Hepatocyte (in vitro differentiated cells): ENCODE data around the gene PDZRN4.

ENCODE experiments used
- EZH2 ChIP-seq: fragments of 200-600 bp; sonication (generic); IDR thresholded peaks from 2 replicates; pipeline ENCODE4 v1.6.1; 2016; ENCODE audit warnings: antibody characterized with exemption, mild to moderate bottlenecking, borderline replicate concordance
- TF ChIP-seq, protein P1 (sequence below): fragments of 200-600 bp; sonication (generic); IDR thresholded peaks from 2 replicates; pipeline ENCODE4 v1.5.1; 2016; ENCODE audit warnings: antibody characterized with exemption, mild to moderate bottlenecking; ENCODE audit not compliant: poor library complexity

GRCh38 chr12:41220931-41221330 lies 32.8 kb downstream of the PDZRN4 start:
- TF ChIP-seq EZH2 = no peak
- TF ChIP-seq, protein P1, sequence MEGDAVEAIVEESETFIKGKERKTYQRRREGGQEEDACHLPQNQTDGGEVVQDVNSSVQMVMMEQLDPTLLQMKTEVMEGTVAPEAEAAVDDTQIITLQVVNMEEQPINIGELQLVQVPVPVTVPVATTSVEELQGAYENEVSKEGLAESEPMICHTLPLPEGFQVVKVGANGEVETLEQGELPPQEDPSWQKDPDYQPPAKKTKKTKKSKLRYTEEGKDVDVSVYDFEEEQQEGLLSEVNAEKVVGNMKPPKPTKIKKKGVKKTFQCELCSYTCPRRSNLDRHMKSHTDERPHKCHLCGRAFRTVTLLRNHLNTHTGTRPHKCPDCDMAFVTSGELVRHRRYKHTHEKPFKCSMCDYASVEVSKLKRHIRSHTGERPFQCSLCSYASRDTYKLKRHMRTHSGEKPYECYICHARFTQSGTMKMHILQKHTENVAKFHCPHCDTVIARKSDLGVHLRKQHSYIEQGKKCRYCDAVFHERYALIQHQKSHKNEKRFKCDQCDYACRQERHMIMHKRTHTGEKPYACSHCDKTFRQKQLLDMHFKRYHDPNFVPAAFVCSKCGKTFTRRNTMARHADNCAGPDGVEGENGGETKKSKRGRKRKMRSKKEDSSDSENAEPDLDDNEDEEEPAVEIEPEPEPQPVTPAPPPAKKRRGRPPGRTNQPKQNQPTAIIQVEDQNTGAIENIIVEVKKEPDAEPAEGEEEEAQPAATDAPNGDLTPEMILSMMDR = no peak
